ENCODE measurements around the gene MYOM1.

GRCh38 chr18:3248062-3248657 is 28.4 kb upstream of the MYOM1 start:
- no peak for TF ChIP-seq POLR2A (IDR thresholded peaks at IDR 0.05)
- no peak for TF ChIP-seq CTCF (IDR thresholded peaks at IDR 0.05)
